H9 (cell line): ENCODE results near the gene AMOTL1. TPM values are rescaled to one million over a fixed set of nuclear protein-coding genes. Genes with fewer than 3 reads are reported as not detected.

Experiments
- DNase-seq: peaks from one replicate; pipeline ENCODE4 v3.0.0-alpha.2; 2017
- H2AFZ ChIP-seq: one replicate; pipeline ENCODE4 v1.6.1; 2013; ENCODE audit warnings: mild to moderate bottlenecking, low read length, control low read depth, moderate library complexity
- H2AK5ac ChIP-seq: 2 replicates; pipeline ENCODE4 v1.6.1; 2013; ENCODE audit warnings: low read length, control low read depth, mixed read lengths; ENCODE audit not compliant: insufficient read length
- H2BK120ac ChIP-seq: one replicate; pipeline ENCODE4 v1.6.1; 2013; ENCODE audit warnings: low read depth, mild to moderate bottlenecking, low read length, control low read depth, inconsistent platforms; ENCODE audit not compliant: poor library complexity, severe bottlenecking
- H2BK12ac ChIP-seq: 2 replicates; pipeline ENCODE4 v1.6.1; 2013; ENCODE audit warnings: low read length, control low read depth, mixed read lengths, low read depth; ENCODE audit not compliant: insufficient read length
- H2BK15ac ChIP-seq: 2 replicates; pipeline ENCODE4 v1.6.1; 2013; ENCODE audit warnings: low read depth, low read length, control low read depth
- H2BK20ac ChIP-seq: one replicate; pipeline ENCODE4 v1.6.1; 2013; ENCODE audit warnings: low read depth, mild to moderate bottlenecking, low read length, control low read depth, inconsistent platforms; ENCODE audit not compliant: poor library complexity, severe bottlenecking
- H2BK5ac ChIP-seq: 2 replicates; pipeline ENCODE4 v1.6.1; 2013; ENCODE audit warnings: low read length, control low read depth, mixed read lengths; ENCODE audit not compliant: insufficient read length
- H3K14ac ChIP-seq: 2 replicates; pipeline ENCODE4 v1.6.1; 2013; ENCODE audit warnings: low read length, control low read depth; ENCODE audit not compliant: insufficient read depth
- H3K18ac ChIP-seq: 2 replicates; pipeline ENCODE4 v1.6.1; 2013; ENCODE audit warnings: low read depth, mild to moderate bottlenecking, mixed read lengths, low read length, control low read depth; ENCODE audit not compliant: insufficient read length
- H3K23ac ChIP-seq: 2 replicates; pipeline ENCODE4 v1.6.1; 2013; ENCODE audit warnings: low read length, control low read depth, mixed read lengths, low read depth; ENCODE audit not compliant: insufficient read length
- H3K23me2 ChIP-seq: 2 replicates; pipeline ENCODE4 v1.6.1; 2013; ENCODE audit warnings: low read depth, mild to moderate bottlenecking, mixed read lengths, low read length, control low read depth; ENCODE audit not compliant: insufficient read length, poor library complexity, severe bottlenecking
- H3K27ac ChIP-seq: 2 replicates; pipeline ENCODE4 v1.5.1; 2013; ENCODE audit warnings: low read length, control low read depth, mixed read lengths, low read depth; ENCODE audit not compliant: insufficient read length
- H3K27me3 ChIP-seq: 2 replicates; pipeline ENCODE4 v1.6.1; 2013; ENCODE audit warnings: low read length, control low read depth, inconsistent platforms; ENCODE audit not compliant: insufficient read depth
- H3K4ac ChIP-seq: 2 replicates; pipeline ENCODE4 v1.6.1; 2013; ENCODE audit warnings: low read depth, mild to moderate bottlenecking, control low read depth, inconsistent platforms, low read length, moderate library complexity
- H3K4me1 ChIP-seq: 2 replicates; pipeline ENCODE4 v1.6.1; 2013; ENCODE audit warnings: low read length, control low read depth, inconsistent platforms; ENCODE audit not compliant: insufficient read depth
- H3K4me2 ChIP-seq: 2 replicates; pipeline ENCODE4 v1.6.1; 2013; ENCODE audit warnings: low read length, control low read depth, mixed read lengths; ENCODE audit not compliant: insufficient read length, insufficient read depth
- H3K56ac ChIP-seq: 2 replicates; pipeline ENCODE4 v1.6.1; 2013; ENCODE audit warnings: low read depth, mild to moderate bottlenecking, mixed read lengths, low read length, control low read depth; ENCODE audit not compliant: insufficient read length
- H3K79me1 ChIP-seq: 2 replicates; pipeline ENCODE4 v1.6.1; 2013; ENCODE audit warnings: low read depth, mild to moderate bottlenecking, moderate library complexity, low read length, control low read depth, inconsistent platforms; ENCODE audit not compliant: insufficient read depth, poor library complexity, severe bottlenecking
- H3K79me2 ChIP-seq: 2 replicates; pipeline ENCODE4 v1.6.1; 2013; ENCODE audit warnings: low read length, control low read depth, inconsistent platforms; ENCODE audit not compliant: insufficient read depth
- H3K9ac ChIP-seq: 2 replicates; pipeline ENCODE4 v1.6.1; 2013; ENCODE audit warnings: low read length, control low read depth, mixed read lengths; ENCODE audit not compliant: insufficient read length; ENCODE audit errors: extremely low read depth
- H3K9me3 ChIP-seq: one replicate; pipeline ENCODE4 v1.6.1; 2013; ENCODE audit warnings: low read depth, low read length, inconsistent platforms; ENCODE audit not compliant: control insufficient read depth
- H3T11ph ChIP-seq: one replicate; pipeline ENCODE4 v1.6.1; 2013; ENCODE audit warnings: mild to moderate bottlenecking, low read length, control low read depth, inconsistent platforms
- H4K20me1 ChIP-seq: one replicate; pipeline ENCODE4 v1.6.1; 2013; ENCODE audit not compliant: control insufficient read depth, insufficient read length, insufficient read depth
- H4K5ac ChIP-seq: 2 replicates; pipeline ENCODE4 v1.6.1; 2013; ENCODE audit warnings: low read depth, mild to moderate bottlenecking, mixed read lengths, low read length, control low read depth; ENCODE audit not compliant: insufficient read length
- H4K8ac ChIP-seq: replicated peaks from 2 replicates; pipeline ENCODE4 v1.6.1; 2013; ENCODE audit warnings: low read length, control low read depth, mixed read lengths, low read depth; ENCODE audit not compliant: insufficient read length
- H4K91ac ChIP-seq: 2 replicates; pipeline ENCODE4 v1.6.1; 2013; ENCODE audit warnings: low read depth, mild to moderate bottlenecking, moderate library complexity, mixed read lengths, low read length, control low read depth; ENCODE audit not compliant: insufficient read length
- H3K27ac Mint-ChIP-seq, 3 experiments: 2 replicates in 2 of 3; 3 replicates in 1 of 3; pipeline ENCODE4 v1.8.0; 2020 to 2021; ENCODE audit warnings: mixed read lengths in 3 of 3, mild to moderate bottlenecking in 1 of 3, moderate library complexity in 1 of 3
- H3K27me3 Mint-ChIP-seq: 2 replicates; pipeline ENCODE4 v1.8.0; 2021; ENCODE audit warnings: low read depth, mild to moderate bottlenecking, moderate library complexity, mixed read lengths
- H3K36me3 Mint-ChIP-seq, 3 experiments: 2 replicates in 2 of 3; 3 replicates in 1 of 3; pipeline ENCODE4 v1.8.0; 2020 to 2021; ENCODE audit warnings: low read depth in 3 of 3, mixed read lengths in 3 of 3; ENCODE audit not compliant: insufficient read depth in 1 of 3
- H3K4me1 Mint-ChIP-seq, 2 experiments: 2 replicates each; pipeline ENCODE4 v1.8.0; 2020; ENCODE audit warnings: mixed read lengths in 2 of 2
- H3K4me3 Mint-ChIP-seq, 2 experiments: 2 replicates in 1 of 2; 3 replicates in 1 of 2; pipeline ENCODE4 v1.8.0; 2020 to 2021; ENCODE audit warnings: mild to moderate bottlenecking in 2 of 2, mixed read lengths in 2 of 2, moderate library complexity in 1 of 2
- H3K9me3 Mint-ChIP-seq, 2 experiments: 2 replicates in 1 of 2; 3 replicates in 1 of 2; pipeline ENCODE4 v1.8.0; 2020; ENCODE audit warnings: mild to moderate bottlenecking in 2 of 2, mixed read lengths in 2 of 2, moderate library complexity in 1 of 2
- WGBS: extraction: QIAGEN DNeasy Blood & Tissue Kit; methylation state at CpG from one replicate; pipeline ENCODE4 v1.1.7; 2013; ENCODE audit warnings: missing lambda C conversion rate, low lambda C conversion rate, mixed read lengths; ENCODE audit not compliant: insufficient read length; ENCODE audit errors: extremely low coverage; 5-methylcytosine and 5-hydroxymethylcytosine counted together
- total RNA-seq: library from RNA; stranded (reverse); gene quantifications from 2 replicates; pipeline ENCODE4 v1.2.1, GENCODE V29; 2021
- TF ChIP-seq, protein P1 (sequence below): fragments of 200-600 bp; sonication (generic); conservative IDR thresholded peaks from 3 replicates; pipeline ENCODE4 v1.8.0; 2021; ENCODE audit warnings: antibody characterized with exemption, mild to moderate bottlenecking

Gene AMOTL1
- total RNA-seq, 1 experiment from 2014 or later, result 18.5 TPM

DNA sequence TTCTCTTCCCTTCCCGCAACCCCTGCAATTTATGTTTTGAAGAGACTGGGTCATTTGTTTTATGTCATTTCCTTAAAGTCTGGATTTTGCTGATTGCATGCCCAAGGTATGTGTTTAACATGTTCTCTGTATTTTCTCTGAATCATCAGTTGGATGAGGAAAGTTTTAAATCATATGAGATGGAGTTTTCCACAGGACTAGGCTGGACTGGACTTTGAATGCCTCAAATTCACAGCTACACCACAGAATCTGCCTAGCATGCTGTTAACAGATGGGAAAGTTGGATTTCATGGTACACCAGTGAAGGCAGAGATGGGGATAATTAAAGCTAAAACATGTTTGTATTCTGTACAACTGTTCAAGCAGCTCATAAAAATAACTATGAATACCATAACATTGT is 142.6 kb downstream of the AMOTL1 start:
- Mint-ChIP-seq H3K4me3 (no peak overlapping the region), H3K27ac (no peak overlapping the region), H3K4me1 (no peaks in the 10 kb centered on the region; a peak in 1 of 4 replicates), H3K9me3 (no peaks in the 10 kb centered on the region; a peak in 1 of 5 replicates), H3K36me3 (no peaks in the 10 kb centered on the region), H3K27me3 (peaks cover 4% of the 10 kb centered on the region; the same call in 1 of the 2 replicates)
- Histone ChIP-seq H3K4ac (no peak overlapping the region), H2AFZ (no peak overlapping the region), H4K5ac (no peak overlapping the region), H3K56ac (no peak overlapping the region), H3K23ac (no peak overlapping the region), H3K9ac (no peak overlapping the region), H3K14ac (no peak overlapping the region), H2AK5ac (no peak overlapping the region), H4K20me1 (no peaks in the 10 kb centered on the region), H2BK15ac (no peak overlapping the region), H2BK20ac (no peak overlapping the region), H3K27me3 (no peaks in the 10 kb centered on the region), H3K9me3 (no peaks in the 10 kb centered on the region), H2BK5ac (no peak overlapping the region), H2BK12ac (no peak overlapping the region), H3K79me2 (no peaks in the 10 kb centered on the region), H3K27ac (no peak overlapping the region), H3T11ph (no peak overlapping the region), H3K23me2 (no peaks in the 10 kb centered on the region), H3K4me1 (no peaks in the 10 kb centered on the region), H4K91ac (no peak overlapping the region), H4K8ac (no peak overlapping the region), H3K79me1 (no peaks in the 10 kb centered on the region), H3K4me2 (no peak overlapping the region), H3K18ac (no peak overlapping the region), H2BK120ac (no peak overlapping the region)
- no peak for DNase-seq
- TF ChIP-seq, protein P1, sequence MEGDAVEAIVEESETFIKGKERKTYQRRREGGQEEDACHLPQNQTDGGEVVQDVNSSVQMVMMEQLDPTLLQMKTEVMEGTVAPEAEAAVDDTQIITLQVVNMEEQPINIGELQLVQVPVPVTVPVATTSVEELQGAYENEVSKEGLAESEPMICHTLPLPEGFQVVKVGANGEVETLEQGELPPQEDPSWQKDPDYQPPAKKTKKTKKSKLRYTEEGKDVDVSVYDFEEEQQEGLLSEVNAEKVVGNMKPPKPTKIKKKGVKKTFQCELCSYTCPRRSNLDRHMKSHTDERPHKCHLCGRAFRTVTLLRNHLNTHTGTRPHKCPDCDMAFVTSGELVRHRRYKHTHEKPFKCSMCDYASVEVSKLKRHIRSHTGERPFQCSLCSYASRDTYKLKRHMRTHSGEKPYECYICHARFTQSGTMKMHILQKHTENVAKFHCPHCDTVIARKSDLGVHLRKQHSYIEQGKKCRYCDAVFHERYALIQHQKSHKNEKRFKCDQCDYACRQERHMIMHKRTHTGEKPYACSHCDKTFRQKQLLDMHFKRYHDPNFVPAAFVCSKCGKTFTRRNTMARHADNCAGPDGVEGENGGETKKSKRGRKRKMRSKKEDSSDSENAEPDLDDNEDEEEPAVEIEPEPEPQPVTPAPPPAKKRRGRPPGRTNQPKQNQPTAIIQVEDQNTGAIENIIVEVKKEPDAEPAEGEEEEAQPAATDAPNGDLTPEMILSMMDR, result no peak
- WGBS, result no CpG with 5 or more reads among the region's 1 CpG
